Adipose tissue (tissue), 3 donors: ENCODE data around the gene ARL6IP6. TPM values are rescaled to one million over a fixed set of nuclear protein-coding genes. Genes with fewer than 3 reads are reported as not detected.
"Not testable (repeated sequence)": the region's sequence is repeated elsewhere in the genome, so short reads cannot be mapped to it uniquely, and the experiment has no call there.

Experiments
- H3K27ac ChIP-seq: one replicate; pipeline ENCODE4 v1.5.1; 2013; ENCODE audit warnings: low read depth, low read length
- WGBS, 3 donors: extraction: QIAGEN DNeasy Blood & Tissue Kit; methylation state at CpG; one replicate each; pipeline ENCODE4 v1.1.7; 2013; 5-methylcytosine and 5-hydroxymethylcytosine counted together
- polyA plus RNA-seq, 3 donors: library from polyadenylated mRNA; stranded (reverse); fragments of 200-250 nt; gene quantifications; one replicate each; pipeline ENCODE4 v1.2.3, GENCODE V29; 2013
- donor health status: healthy with polysubstance abuse.
- donor health status: Bipolar disorder and iron deficiency.
- donor health status: healthy.

ARL6IP6 gene
- polyA plus RNA-seq, 3 donors, result 4.9 to 14.1 (median 7.6) TPM

- H3K27ac ChIP-seq, result peak within 1 kb of the TSS; percentile 92
- WGBS, 3 donors, result 0 to 1% (median 0%) methylated on average over 64 to 70 of the region's 71 CpGs
These were observed 968 bp upstream of the ARL6IP6 start, which contains the start of gene PRPF40A for GRCh38 chr2:152717228-152718075. PRPF40A (minus strand) TSS chr2:152717461; CDS start chr2:152717439, 22 bp downstream.

DNA sequence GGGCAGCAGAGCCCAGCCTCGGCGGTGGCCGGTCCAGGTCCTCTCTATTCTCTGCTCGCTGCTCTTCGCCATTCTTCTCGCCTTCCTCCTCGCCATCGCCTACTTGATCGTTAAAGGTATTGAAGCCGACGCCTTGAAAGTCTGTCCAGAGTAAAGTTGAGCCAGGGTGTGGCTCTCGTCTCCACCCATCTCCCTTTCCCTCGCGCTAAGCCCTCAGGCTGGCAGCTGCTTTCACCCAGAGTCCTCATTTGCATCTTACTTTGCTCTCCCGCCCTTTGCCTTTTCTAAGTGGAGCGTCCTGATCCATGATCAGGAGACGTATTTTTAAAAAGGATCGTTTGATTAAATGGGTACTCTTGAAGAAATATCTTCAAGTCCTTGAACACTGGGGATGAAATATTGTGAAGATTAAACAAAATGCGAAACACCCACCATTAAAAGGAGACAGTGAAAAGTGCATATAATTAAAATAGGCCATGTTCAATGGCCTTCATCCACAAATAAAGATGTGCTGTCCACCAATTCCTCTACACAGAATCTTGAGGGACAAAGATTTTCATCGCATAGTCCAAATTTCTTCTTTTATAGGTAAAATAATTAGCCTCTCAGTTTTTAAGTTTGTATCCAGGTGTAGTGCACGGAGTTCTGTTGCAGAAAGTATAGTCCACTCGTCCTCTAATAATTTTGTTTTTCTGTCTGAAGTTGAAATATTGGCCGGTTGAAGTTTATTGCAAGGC is 657 bp downstream of the ARL6IP6 start:
- H3K27ac ChIP-seq, result no peak overlapping the region
- WGBS, 3 donors, result 3 to 5% (median 5%) methylated on average over 21 to 23 of the region's 23 CpGs

GRCh38 chr2:152720794-152721193 is 2.4 kb downstream of the ARL6IP6 start:
- no peak overlapping the region for H3K27ac ChIP-seq
- WGBS, 3 donors, result 83 to 93% (median 84%) methylated on average over 2 of the region's 2 CpGs

DNA sequence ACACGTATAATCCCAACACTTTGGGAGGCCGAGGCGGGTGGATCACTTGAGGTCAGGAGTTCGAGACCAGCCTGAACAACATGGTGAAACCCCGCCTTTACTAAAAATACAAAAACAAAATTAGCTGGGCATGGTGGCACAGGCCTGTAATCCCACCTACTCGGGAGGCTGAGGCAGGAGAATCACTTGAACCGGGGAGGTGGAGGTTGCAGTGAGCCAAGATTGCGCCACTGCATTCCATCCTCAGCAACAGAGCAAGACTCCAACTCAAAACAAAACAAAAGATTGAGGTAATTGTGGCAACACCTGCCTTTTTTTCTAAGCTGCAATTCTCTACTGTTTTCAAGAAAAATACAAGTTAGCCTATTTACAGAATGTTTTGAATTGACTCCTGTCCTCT is 4.2 kb downstream of the ARL6IP6 start:
- not testable (repeated sequence) for H3K27ac ChIP-seq
- 91 to 95% (median 95%) methylated on average over 8 of the region's 8 CpGs for WGBS, 3 donors

DNA sequence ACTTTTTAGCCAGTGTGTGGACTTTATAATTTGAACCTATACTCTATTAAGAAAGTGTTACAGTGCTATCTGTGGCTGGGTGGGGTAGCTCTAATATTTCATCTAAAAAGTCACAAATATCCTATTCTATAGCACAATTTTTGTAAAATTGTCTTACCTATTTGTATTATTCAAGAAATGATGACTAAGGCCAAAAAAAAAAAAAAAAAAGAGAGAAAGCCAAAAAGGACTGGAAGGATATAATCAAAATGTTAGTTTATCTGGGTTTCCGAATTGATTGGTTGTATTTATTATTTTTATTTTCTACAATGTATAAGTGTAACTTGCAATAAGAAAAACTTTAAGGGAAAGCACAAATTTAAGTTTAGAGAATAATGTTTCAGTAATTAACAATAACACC is 5.5 kb downstream of the ARL6IP6 start:
- H3K27ac ChIP-seq, result no peak overlapping the region
- WGBS, 3 donors, result 93 to 100% (median 94%) methylated on average over 1 of the region's 1 CpG

GRCh38 chr2:152729844-152730243 is 11.4 kb downstream of the ARL6IP6 start:
- WGBS, 3 donors, result 68 to 94% (median 78%) methylated on average over 2 of the region's 2 CpGs
- no peak overlapping the region for H3K27ac ChIP-seq

DNA sequence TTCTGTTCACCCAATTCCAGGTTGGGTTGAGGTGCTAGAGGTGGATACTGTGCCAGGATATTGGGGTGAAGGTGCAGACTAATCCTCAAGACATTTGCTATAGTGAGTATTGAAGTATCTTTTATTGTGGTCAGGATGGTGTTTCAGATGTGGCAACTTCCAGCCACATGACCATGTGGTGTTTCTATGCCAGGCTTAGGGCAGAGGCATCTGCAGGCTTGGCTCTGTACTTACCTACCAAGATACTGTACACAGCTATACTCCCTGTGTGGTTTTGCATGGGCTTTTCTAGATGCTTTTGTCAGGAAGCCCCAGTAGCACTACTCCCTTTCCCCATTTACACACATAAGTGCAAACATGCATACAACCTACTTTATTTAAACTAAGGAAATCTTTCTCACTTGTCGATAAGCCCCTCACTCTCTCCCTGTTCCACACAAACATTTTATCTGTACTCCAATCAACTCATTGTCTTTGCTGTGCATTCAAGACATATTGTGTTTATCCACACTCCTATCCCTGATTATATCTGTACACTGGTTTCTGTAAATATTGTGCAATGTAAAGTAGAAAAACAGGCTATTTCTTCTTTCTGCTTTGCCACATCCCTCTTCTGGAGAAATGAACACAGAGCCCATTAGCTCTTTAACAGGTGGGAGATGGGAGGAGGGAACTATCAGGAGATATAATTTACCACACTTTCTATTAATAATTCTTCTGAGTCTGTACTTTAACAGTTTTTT is 12.3 kb downstream of the ARL6IP6 start:
- WGBS, 3 donors, result 69 to 89% (median 89%) methylated on average over 1 of the region's 1 CpG
- no peak overlapping the region for H3K27ac ChIP-seq

DNA sequence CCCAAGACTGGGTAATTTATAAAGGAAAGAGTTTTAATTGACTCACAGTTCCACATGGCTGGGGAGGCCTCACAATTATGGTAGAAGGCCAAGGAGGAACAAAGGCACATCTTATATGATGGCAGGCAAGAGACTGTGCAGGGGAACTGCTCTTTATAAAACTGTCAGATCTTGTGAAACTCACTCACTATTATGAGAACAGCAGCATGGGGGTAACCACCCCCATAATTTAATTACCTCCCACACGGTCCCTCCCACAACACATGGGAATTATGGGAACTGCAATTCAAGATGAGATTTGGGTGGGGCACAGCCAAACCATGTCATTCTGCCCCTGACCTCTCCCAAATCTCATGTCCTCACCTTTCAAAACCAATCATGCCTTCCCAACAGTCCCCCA is 19.1 kb downstream of the ARL6IP6 start:
- WGBS, 3 donors, result 79 to 95% (median 83%) methylated on average over 1 of the region's 1 CpG
- H3K27ac ChIP-seq, result not testable (repeated sequence)

DNA sequence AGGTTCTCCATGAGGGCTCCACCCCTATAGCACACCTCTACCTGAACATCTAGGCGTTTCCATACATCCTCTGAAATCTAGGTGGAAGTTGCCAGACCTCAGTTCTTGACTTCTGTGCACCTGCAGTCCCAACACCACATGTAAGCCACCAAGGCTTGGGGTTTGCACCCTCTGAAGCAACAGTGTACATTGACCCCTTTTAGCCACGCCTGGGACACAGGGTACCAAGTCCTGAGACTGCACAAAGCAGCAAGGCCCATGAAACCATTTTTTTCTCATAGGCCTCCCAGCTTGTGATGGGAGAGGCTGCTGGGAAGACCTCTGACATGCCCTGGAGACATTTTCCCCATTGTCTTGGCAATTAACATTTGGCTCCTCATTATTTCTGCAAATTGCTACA is 20.0 kb downstream of the ARL6IP6 start:
- no peak overlapping the region for H3K27ac ChIP-seq
- WGBS, 3 donors, result 93 to 97% (median 94%) methylated on average over 2 of the region's 2 CpGs

DNA sequence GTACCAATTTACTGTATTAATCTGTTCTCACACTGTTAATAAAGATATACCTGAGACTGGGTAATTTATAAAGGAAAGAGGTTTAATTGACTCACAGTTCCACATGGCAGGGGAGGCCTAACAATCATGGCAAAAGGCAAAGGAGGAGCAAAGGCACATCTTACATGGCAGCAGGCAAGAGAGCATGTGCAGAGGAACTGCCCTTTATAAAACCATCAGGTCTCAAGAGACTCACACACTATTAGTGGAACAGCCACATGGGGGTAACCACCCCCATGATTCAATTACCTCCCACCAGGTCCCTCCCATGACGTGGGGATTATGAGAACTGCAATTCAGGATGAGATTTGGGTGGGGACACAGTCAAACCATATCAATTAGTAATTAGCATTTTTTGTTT is 21.3 kb downstream of the ARL6IP6 start:
- WGBS, 3 donors, result 82 to 100% (median 91%) methylated on average over 1 of the region's 1 CpG
- not testable (repeated sequence) for H3K27ac ChIP-seq

DNA sequence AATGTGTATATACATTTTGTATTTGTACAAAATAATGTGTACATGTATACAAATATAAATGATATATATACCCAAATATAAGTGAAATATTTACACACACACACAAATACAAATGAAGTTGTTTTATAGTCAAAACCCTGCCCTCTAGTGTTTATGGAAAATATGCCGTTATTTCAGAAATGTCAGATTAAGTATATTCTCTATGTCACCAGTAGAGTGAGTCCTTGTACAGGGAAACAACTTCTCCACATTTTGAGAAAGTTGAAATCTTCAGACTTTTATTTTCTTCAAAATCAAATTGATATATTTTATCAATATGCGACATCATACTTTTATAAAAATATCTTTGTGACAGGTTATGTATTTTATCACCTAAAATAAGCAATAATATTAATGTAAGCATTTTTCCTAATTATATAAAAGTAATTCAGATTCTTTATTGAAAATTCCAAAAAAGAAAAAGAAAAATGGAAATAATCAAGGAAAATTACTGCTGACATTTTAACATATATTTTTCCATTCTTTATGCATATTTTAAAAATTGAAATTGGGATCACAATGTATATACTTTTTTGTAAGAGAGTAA is 22.4 kb downstream of the ARL6IP6 start:
- H3K27ac ChIP-seq, result no peak overlapping the region
- 31 to 38% (median 35%) methylated on average over 2 of the region's 2 CpGs for WGBS, 3 donors

DNA sequence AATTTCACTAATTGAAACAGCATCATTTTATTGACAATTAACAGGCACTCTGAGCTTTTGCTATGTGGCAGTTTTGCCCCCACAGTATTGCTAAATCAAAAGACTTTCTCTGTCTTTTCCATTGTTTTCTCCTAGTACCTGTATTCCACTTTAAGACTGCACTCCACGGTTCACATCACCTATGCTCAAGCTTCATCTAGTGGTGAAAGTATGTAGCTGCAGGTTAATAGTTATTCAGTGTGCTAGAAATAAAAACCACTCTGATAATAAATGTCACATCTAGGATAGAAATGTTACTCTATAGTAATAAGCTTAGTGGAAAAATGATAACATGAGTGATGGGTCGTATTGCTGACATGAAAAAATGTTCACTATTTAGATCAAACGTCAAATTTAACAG is 24.6 kb downstream of the ARL6IP6 start:
- no peak overlapping the region for H3K27ac ChIP-seq
- 32 to 66% (median 65%) methylated on average over 3 of the region's 3 CpGs for WGBS, 3 donors

GRCh38 chr2:152747751-152748150 is 29.3 kb downstream of the ARL6IP6 start:
- H3K27ac ChIP-seq, result not testable (repeated sequence)
- 86 to 99% (median 97%) methylated on average over 4 of the region's 4 CpGs for WGBS, 3 donors

DNA sequence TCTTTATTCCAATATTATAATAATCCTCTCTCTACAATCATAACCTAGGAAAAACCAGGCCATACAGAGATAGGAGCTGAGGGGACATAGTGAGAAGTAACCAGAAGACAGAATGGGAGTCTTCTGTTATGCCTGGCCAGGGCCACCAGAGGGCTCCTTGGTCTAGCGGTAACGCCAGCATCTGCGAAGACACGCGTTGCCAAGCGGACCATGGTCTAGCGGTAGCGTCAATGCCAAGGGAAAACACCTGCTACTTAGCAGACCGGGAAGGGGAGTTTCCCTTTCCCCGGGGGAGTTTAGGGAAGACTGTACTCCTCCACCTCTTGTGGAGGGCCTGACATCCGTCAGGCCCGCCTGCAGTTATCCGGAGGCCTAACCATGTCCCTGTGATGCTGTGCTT is 36.6 kb downstream of the ARL6IP6 start:
- no peak overlapping the region for H3K27ac ChIP-seq

GRCh38 chr2:152759290-152760072 is 41.1 kb downstream of the ARL6IP6 start:
- no peak overlapping the region for H3K27ac ChIP-seq
- WGBS, 3 donors, result 92 to 95% (median 94%) methylated on average over 6 of the region's 6 CpGs

More for the DNA sequence above, 36.6 kb downstream of the ARL6IP6 start:
- 82 to 85% (median 83%) methylated on average over 13 of the region's 13 CpGs for WGBS, 3 donors

DNA sequence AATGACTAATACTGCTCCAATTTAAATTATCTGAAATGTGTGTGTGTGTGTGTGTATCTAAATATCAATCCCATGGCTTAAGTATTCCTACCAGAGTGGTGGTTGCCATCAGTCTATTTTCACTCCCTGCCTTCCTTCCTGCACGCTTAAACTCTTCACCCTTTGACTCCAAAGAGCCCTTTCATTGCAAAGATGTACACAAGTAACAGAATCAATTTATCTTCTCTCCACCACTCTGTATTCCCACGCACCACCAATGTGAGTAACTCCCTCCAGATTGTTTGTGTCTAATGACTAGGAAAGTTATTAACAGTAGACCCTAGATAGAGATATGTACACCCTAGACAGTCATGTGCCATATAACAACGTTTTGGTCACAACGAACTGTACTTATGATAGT is 42.8 kb downstream of the ARL6IP6 start:
- H3K27ac ChIP-seq, result no peak overlapping the region
- 78 to 84% (median 83%) methylated on average over 4 of the region's 4 CpGs for WGBS, 3 donors

DNA sequence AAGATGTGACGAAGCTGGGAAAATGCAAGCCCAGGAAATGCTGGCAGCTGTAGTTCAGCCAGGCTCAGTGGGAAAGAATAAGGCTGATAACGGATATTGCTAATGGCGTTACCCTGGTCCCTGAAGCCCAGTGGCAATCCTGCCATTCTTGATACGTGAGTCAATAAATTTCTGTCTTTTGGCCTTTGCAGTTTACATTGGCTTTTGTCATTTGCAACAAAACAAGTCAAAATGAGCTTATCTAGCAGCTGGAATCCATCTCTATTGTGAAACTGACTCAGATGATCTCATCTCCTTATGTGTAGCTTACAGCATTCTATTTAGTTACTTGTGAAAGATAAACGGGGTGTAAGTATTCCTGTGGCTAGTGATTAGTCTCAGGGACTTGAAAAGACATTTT is 43.8 kb downstream of the ARL6IP6 start:
- H3K27ac ChIP-seq, result no peak overlapping the region
- 66 to 74% (median 67%) methylated on average over 5 of the region's 5 CpGs for WGBS, 3 donors

- WGBS, 3 donors, result 71 to 90% (median 82%) methylated on average over 4 of the region's 4 CpGs
- H3K27ac ChIP-seq, result not testable (repeated sequence)
These were observed 44.8 kb downstream of the ARL6IP6 start for GRCh38 chr2:152763208-152763607.
